NCI-H2107 (cell line): ENCODE measurements around the gene RBM27.
A peak's percentile ranks its signal among the peaks of the same experiment; 100 is the strongest.
"Not testable (repeated sequence)": the region's sequence is repeated elsewhere in the genome, so short reads cannot be mapped to it uniquely, and the experiment has no call there.

ENCODE experiments used
- DNase-seq: peaks from one replicate; lab custom pipeline; 2025; lab: John Stamatoyannopoulos, UW

Gene RBM27, protein sequence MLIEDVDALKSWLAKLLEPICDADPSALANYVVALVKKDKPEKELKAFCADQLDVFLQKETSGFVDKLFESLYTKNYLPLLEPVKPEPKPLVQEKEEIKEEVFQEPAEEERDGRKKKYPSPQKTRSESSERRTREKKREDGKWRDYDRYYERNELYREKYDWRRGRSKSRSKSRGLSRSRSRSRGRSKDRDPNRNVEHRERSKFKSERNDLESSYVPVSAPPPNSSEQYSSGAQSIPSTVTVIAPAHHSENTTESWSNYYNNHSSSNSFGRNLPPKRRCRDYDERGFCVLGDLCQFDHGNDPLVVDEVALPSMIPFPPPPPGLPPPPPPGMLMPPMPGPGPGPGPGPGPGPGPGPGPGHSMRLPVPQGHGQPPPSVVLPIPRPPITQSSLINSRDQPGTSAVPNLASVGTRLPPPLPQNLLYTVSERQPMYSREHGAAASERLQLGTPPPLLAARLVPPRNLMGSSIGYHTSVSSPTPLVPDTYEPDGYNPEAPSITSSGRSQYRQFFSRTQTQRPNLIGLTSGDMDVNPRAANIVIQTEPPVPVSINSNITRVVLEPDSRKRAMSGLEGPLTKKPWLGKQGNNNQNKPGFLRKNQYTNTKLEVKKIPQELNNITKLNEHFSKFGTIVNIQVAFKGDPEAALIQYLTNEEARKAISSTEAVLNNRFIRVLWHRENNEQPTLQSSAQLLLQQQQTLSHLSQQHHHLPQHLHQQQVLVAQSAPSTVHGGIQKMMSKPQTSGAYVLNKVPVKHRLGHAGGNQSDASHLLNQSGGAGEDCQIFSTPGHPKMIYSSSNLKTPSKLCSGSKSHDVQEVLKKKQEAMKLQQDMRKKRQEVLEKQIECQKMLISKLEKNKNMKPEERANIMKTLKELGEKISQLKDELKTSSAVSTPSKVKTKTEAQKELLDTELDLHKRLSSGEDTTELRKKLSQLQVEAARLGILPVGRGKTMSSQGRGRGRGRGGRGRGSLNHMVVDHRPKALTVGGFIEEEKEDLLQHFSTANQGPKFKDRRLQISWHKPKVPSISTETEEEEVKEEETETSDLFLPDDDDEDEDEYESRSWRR

DNA sequence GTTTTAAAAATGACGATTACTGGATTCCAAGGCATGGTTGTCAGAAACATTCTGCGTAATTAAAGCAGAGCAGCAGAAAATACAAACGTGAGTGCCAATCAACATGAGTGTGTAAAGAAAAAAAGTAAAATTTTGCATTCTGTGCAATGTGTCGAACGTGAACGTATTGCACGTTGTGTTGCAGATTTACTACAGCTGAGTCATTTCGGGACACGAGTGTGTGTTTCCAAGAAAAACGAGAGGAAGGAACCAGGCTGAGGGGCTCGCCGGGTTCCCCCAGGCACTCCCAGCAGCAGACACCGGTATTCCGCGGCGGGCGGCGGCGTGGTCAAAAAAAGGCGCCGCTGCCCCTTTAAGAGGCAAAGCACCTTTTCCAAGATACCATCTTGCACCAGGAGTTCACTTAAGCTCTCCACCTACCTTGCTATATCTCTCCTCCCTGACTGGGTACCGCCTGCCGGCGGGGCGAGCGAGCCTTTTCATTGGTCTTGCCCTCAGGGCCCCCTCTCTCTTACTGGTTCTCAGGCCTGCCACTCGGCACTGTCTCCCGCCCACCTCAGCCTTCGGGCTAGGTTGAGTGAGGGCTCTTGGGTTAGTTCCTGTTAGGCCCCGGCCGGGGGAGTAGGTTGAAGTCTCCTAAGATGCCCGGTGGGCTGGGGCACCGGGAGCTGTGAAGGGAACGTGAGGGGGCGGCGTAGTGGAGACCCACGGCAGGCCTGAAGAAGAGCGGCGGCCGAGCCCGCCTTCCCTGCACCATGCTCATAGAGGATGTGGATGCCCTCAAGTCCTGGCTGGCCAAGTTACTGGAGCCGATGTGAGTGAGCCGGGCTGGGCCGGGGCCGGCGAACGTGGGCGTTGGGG lies at the start of gene RBM27:
Gene RBM27, plus strand, starts transcription at position 595 of the 861 bp plus-strand sequence. Its CDS starts 161 bp downstream, at position 756.
- peak; percentile 78 for DNase-seq

DNA sequence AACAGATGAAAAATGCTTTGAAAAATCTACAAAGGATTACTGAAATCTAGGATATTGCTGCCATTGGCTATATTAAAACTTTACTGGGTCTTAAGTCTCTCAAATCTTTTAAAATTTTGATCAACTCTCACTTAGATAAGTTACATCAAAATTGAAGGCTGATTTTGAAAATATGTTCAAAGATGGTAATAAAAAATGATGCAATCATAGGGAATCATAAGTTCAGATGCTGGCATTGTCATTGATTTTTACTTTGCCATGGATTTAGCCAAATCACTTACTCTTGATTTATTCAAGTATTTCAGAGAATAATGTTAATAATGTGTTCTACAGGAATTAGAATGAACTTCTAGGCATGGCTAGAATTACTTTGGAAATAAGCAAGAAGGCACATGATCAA lies 45.1 kb upstream of the RBM27 start:
- no peak for DNase-seq

DNA sequence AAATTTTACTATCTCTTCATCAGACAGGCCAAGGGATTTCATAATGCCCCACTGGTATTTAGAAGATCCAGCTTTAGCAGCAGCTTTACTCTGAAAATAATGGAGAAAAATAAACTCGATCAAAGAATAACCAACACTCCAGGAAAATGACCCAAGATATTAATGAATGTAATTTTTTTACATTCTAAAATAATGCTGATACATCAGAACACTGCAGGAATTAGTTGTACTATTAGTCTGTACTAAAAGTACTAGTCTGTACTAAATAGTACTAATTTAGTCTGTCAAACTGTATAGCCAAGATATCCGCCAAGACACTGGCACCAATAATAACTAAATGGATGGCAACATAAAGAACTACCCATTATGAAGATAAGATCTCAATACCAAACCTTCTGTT lies 39.0 kb upstream of the RBM27 start:
- no peak for DNase-seq

DNA sequence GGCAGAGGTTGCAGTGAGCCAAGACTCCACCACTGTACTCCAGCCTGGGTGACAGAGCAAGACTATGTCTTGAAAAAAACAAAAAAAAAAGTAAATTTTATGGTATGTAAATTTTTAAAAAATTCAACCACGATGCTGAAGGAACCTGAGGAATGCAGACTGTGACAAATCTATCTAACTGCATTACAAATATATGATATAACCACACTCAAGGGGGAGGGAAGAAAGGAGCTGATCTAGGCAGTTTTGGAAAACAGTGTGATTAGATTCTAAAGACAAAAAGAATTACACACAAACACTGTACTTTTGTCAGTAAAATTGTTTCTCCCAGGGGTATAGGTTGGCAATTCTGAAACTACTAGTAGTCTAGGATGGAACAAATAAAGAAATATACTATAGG lies 37.9 kb upstream of the RBM27 start:
- DNase-seq = no peak

DNA sequence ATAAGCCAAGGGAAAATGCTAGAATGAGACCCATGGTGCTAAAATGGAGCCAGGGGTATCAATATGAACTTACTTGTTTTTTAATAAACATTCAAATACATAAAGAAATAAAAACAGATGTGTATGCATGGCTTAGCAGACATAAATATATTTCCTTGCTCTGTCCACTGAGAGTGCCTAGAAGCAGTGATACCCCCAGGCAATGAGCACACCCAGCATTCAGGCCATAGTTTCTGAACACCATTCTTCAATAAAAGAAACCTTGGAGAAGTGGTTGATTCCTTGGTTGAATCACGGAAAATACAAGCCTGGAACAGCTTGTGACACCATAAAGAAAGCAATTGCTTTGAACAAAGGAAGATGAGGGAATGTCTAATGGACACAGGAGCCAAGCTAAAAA lies 37.5 kb upstream of the RBM27 start:
- DNase-seq = no peak

DNA sequence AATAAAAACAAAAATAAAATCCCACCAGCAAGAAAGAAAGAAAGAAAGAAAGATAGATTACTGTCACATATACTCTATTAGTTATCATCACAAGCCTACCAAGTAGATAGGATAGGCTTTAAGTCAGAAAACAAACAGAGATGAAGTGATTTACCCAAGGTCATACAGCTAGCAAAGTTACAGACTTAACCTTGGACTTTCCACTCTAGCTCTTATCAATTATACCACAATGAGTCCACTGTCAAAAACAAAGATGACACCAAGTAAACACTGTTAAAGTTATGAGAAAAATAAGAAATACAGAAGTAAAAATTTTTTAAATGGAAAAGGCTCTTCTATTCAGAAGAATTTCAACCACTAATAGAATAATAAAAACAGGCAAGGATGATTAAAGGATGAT lies 34.3 kb upstream of the RBM27 start:
- DNase-seq = no peak

DNA sequence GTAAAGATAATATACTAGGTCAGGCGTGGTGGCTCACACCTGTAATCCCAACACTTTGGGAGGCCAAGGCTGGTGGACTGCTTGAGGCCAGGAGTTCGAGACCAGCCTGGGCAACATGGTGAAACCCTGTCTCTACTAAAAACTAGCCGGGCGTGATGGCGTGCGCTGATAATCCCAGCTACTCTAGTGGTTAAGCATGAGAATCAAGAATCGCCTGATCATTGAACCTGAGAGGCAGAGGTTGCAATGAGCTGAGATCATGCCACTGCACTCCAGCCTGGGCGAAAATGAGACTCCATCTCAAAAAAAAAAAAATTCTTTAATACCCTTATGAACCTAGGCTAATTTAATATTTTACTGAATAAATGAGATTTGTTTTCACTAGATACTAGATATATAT lies 30.4 kb upstream of the RBM27 start:
- not testable (repeated sequence) for DNase-seq

DNA sequence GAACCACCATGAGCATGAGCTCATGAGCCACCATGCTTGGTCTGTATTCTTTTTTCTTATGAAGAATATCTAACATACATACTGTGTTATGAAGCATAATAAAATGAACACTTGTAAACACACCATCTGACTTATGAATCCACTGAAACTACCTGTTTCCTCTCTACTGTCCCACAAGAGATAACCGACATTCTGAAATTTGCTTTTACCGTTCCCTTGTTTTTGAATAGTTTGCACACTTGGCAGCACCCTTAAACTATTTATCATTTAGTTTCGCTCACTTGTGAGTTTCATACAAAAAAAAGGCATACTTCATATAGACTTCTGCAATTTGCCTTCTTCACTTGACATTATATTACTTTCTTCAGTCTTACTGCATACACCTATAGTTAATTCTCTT lies 29.8 kb upstream of the RBM27 start:
- no peak for DNase-seq

DNA sequence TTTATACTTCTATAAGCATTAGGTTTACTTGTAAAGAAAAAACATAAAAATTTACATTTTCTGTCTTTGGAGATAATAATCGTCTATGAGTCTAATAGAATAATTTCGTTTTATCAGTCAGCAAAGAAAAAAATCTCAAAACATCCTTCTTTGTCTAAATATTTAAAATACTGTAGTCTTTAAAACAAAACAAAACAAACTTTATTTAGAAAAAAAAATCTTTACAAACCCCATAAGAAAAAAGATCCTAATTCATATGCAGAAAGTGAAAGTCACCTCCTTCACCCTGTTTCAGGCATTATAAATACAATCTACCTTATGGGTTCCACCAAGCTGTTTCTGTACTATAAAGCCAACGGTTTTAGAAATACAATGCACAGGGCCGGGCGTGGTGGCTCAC lies 26.6 kb upstream of the RBM27 start:
- no peak for DNase-seq

DNA sequence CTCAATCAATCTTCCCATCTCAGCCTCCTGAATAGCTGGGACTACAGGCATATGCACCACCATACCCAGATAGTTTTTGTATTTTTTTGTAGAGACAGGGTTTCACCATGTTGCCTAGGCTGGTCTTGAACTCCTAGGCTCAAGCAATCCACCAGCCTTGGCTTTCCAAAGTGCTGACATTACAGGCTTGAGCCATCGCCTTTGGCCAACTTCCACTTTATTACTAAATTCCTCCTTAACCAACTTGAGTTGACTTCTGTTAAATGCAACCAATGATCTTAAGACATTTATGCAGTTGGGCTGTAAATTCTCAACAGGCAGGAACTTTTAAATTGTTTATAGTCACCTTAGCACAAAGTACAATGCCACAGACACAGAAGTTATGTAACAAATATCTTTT lies 23.7 kb upstream of the RBM27 start:
- DNase-seq = no peak

DNA sequence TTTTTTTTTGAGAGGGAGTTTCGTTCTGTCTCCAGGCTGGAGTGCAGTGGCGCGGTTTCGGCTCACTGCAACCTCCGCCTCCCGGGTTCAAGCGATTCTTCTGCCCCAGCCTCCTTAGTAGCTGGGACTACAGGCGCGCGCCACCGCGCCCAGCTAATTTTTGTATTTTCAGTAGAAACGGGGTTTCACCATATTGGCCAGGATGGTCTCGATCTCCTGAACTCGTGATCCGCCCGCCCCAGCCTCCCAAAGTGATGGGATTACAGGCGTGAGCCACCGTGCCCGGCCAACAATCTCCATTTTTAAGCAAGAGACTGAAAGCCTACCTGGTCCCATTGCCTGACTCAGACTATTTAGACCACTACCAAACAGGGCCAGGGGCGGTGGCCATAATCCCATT lies 20.0 kb upstream of the RBM27 start:
- DNase-seq = not testable (repeated sequence)

DNA sequence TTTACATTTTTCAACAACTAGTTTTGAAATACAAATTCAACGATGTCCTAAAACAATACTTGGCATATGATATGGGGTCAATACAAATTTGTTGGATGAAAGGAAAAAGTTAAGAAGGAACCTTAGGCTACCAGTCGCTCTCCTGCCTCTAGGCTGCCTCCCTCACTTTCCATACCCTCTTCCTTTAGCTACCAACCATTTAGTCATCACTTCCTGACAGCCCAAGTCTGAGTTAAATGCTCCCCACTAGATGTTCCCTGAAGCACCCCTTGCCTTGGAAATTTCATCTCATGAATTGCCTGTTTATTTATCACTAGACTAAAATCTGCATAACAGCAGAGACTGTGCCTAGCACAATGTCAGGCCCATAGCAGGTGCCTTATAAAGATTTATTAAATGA lies 18.2 kb upstream of the RBM27 start:
- DNase-seq = no peak

DNA sequence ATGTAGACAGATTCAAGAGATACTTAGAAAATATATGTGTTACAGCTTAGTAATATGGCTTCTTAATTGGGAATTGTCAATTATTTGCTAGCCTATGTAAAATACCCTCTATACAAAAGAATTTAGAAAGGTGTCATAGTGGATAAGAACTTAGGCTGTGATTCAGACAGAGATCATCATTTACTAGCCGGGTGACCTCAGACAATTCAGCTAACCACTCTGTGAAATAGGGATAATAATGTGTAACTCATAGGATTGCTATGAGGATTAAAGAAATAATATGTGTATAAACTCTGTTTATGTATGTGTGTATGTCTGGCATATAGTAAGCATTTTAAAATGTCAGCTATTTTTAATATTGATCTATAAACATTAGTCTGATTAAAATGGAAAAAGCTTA lies 15.0 kb upstream of the RBM27 start:
- DNase-seq = no peak

DNA sequence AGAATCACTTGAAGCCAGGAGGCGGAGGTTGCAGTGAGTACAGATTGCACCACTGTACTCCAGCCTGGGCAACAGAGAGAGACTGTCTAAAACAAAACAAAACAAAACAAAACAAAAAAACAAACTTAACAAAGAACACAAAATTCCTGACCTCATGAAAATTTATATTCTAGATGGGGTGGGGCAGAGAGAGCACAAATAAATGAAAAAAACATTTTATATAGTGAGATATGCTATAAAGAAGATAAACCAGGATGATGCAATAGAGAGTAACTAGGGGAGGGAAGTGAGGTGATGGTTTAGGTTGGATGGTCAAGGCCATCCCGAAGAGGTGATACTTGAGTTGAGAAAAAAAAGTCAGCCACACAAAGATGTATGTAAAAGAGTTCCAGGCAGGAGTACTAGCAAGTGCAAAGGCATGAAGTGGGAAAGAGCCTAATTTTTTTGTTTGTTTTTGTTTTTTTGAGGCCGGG lies 10.8 kb upstream of the RBM27 start:
- DNase-seq = no peak

DNA sequence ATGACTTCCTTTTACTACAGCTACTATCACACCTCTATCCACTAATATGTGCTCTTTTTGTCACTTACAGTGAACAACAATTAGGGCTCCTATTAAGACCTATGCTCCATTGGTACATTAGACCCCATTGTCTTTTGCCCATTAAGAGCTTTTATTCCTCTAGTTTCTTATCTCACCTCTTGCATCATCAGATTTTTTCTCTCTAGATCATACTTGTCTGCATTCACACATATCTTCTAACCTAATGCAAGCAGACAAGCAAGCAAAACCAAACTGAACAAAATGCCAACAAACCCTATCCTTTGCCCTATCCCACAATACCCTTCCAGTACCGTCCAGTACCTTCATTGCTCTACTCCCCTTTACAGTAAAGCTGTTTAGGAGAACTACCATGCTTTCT lies 10.1 kb upstream of the RBM27 start:
- DNase-seq = no peak

DNA sequence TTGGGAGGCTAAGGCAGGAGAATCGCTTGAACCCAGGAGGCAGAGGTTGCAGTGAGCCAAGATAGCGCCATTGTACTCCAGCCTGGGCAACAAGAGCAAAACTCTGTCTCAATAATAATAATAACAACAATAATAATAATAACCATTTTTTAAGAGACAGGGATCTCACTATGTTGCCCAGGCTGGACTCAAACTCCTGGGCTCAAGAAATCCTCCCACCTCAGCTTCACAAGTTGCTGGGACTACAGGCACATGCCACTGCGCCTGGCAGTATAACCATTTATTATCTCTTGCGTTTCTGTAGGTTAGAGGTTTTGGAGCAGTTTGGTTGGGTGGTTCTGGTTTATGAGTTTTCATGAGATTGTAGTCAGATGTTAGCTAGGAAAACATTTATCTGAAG lies 8.4 kb upstream of the RBM27 start:
- DNase-seq = not testable (repeated sequence)

DNA sequence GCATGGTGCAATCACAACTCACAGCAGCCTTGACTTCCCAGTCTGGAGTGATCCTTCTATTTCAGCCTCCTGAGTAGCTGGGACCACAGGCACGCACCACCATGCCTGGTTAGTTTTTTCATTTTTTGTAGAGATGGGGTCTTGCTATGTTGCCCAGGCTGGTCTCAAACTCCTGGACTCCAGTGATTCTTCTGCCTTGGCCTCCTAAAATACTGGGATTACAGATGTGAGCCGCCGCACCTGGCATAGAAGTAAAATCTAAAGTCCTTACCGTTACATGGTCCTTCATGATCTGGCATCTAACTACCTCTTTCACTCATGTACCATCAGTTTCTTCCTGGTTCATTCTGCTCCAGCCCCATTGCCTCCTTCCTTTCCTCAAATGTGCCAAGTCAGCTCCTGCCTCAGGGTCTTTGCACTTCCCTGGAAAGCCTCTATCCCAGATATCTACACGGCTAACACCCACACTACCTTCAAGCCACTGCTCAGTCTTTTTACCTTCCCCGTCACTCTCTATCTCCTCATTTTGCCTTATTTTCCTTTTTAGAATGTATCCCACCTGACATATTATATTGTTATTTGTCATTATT lies 6.9 kb upstream of the RBM27 start:
- no peak for DNase-seq

DNA sequence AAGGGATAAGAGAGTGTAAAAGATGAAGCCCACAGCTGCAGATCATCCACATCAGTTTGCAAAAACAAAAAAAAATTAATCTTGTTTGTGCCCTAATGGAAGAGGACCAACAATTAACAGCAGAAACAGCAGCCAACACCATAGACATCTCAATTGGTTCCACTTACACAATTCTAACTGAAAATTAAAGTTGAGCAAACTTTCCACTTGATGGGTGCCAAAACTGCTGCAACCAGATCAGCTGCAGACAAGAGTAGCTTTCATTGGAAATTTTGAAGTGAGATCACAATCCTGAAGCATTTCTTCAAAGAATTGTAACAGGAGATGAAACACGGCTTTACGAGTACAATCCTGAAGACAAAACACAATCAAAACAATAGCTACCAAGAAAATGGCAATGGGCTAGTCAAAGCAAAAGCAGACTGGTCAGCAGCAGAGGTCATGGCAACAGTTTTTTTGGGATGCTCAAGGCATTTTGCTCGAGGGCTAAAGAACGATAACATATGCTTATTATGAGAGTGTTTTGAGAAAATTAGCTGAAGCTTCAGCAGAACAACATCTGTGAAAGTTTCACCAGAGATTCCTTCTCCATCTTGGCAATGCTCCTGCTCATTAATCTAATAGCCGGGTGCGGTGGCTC lies 4.1 kb upstream of the RBM27 start:
- DNase-seq = no peak

DNA sequence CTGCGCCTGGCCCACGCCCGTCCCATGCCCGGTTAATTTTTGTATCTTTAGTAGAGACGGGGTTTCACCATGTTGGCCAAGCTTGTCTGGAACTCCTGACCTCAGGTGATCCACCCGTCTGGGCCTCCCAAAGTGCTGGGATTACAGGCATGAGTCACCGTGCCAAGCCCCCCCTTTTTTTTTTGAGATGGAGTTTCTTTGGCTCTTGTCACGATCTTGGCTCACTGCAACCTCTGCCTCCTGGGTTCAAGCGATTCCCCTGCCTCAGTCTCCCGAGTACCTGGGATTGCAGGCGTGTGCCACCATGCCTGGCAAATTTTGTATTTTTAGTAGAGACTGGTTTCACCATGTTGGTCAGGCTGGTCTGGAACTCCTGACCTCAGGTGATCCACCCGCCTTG lies 1.6 kb upstream of the RBM27 start:
- not testable (repeated sequence) for DNase-seq

DNA sequence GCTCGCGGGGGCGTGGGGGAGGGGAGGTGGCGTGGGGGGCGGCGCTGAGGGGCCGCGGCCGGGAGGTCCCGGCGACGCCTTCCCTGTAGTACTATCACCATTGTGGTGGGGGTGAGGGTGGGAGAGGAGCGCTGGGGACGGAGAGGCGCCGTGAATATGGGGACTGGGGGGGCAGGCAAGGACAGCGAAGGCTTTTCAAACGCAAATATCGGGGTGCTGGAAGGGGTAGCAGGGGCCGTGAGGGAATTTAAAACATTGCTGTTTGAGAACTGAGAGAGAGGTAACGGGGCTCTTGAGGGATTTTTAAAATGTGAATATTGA lies 427 bp downstream of the RBM27 start:
- DNase-seq = no peak
